ENCODE measurements around the gene HSD17B8. TPM values are rescaled to one million over a fixed set of nuclear protein-coding genes. Genes with fewer than 3 reads are reported as not detected.

Gene HSD17B8
- total RNA-seq, 2 experiments from 2014 or later: 8.6 to 10.5 TPM

DNA sequence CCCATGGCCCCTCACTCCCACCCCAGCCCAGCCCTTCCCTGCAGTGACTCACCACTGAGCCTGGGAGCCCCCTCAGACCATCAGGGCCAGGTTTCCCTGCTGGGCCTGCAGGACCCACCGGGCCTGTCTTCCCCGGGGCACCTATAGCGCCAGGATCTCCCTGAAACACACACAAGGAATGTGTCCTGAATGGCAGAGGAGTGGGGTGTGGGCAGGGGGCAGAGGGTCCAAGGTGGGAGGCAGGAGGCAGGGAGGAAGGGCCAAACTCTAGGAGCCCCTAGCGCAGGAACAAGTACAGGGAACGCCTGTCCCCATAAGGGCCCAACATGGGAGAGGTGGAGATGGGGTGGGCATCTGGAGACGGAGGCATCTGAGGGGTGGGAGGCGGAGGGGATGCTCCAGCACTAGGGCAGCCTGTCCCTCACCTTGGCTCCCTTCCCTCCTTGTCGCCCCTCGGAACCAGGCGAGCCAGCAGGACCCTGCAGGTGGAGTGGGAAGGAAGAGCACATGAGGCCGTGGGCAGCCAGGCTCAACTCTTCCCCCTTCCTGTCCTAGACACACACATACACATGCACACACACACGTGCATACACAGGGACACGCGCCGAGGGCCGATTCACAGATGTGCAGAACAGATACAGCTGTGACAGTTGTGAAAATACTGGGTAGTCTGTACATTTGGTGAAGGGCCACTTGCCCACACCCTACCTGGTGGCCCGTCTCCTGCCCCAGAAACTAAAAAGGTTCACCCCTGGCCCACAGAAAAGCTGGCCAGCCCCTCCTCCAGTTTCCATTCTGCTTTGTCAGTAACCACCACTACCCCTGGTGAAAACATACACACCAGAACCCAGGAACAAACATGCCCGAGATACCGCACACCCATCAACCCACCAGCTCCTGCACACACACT lies 36.8 kb upstream of the HSD17B8 start:
- H3K4me1 ChIP-seq (ENCODE audit: insufficient read depth, low read length): no peaks in the 10 kb centered on the region
- H3K9me3 ChIP-seq (ENCODE audit: control insufficient read depth in 1 of 2, insufficient read depth in 1 of 2, low read length in 2 of 2): no peaks in the 10 kb centered on the region
- no peaks in the 10 kb centered on the region for H3K4me1 Mint-ChIP-seq (ENCODE audit: low read depth)
- no peak overlapping the region for H3K27ac ChIP-seq (ENCODE audit: low read depth in 1 of 2, low read length in 2 of 2)
- H3K4me3 Mint-ChIP-seq: no peak overlapping the region
- no peak overlapping the region for H3K27ac Mint-ChIP-seq
- H3K27me3 ChIP-seq (ENCODE audit: control insufficient read depth in 1 of 2, insufficient read depth in 2 of 2, low read length in 2 of 2): no peaks in the 10 kb centered on the region
- no peaks in the 10 kb centered on the region for H3K36me3 ChIP-seq (ENCODE audit: insufficient read depth, low read length)
- CTCF ChIA-PET: interaction anchor here (0.9 kb wide), 1 partner anchor 183 kb away, joined by 3 read pairs; no protein-coding TSS in a partner anchor
- no peak overlapping the region for H3K4me3 ChIP-seq (ENCODE audit: low read length)
- TF ChIP-seq, protein P1, sequence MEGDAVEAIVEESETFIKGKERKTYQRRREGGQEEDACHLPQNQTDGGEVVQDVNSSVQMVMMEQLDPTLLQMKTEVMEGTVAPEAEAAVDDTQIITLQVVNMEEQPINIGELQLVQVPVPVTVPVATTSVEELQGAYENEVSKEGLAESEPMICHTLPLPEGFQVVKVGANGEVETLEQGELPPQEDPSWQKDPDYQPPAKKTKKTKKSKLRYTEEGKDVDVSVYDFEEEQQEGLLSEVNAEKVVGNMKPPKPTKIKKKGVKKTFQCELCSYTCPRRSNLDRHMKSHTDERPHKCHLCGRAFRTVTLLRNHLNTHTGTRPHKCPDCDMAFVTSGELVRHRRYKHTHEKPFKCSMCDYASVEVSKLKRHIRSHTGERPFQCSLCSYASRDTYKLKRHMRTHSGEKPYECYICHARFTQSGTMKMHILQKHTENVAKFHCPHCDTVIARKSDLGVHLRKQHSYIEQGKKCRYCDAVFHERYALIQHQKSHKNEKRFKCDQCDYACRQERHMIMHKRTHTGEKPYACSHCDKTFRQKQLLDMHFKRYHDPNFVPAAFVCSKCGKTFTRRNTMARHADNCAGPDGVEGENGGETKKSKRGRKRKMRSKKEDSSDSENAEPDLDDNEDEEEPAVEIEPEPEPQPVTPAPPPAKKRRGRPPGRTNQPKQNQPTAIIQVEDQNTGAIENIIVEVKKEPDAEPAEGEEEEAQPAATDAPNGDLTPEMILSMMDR (IDR thresholded peaks at IDR 0.05): no peak
- ATAC-seq (ENCODE audit: poor library complexity) (no peak), DNase-seq (no peak)
- POLR2A ChIA-PET: interaction anchor here (0.6 kb wide), 1 partner anchor 1513 kb away, joined by 3 read pairs; no protein-coding TSS in a partner anchor
- intact Hi-C loops (cut with DNase I, micrococcal nuclease): no loop called here
- H3K36me3 Mint-ChIP-seq (ENCODE audit: low read depth): no peaks in the 10 kb centered on the region
- H3K27me3 Mint-ChIP-seq: no peaks in the 10 kb centered on the region
- no peaks in the 10 kb centered on the region for H3K9me3 Mint-ChIP-seq

DNA sequence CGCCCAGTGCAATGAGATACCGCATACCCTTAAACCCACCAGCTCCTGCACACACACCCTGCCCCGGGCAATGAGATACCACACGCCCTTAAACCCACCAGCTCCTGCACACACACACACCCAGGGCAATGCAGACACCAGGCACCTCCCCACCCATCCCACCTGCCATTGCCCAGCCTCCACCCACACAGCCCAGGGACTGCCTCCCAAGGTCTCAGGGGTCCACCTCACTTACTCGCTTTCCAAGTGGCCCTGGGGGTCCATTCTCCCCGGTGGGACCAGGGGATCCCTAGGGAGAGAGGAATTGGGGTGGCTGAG lies 36.2 kb upstream of the HSD17B8 start:
- TF ChIP-seq, protein P1 (IDR thresholded peaks at IDR 0.05): no peak
- ChIA-PET CTCF (no interaction called here), POLR2A (no interaction called here)
- intact Hi-C loops (cut with DNase I, micrococcal nuclease): no loop called here
- no peak for ATAC-seq (ENCODE audit: poor library complexity)
- Mint-ChIP-seq H3K36me3 (ENCODE audit: low read depth) (no peaks in the 10 kb centered on the region), H3K9me3 (no peaks in the 10 kb centered on the region), H3K4me3 (no peak overlapping the region), H3K4me1 (ENCODE audit: low read depth) (no peaks in the 10 kb centered on the region), H3K27ac (no peak overlapping the region), H3K27me3 (no peaks in the 10 kb centered on the region)
- no peak overlapping the region for H3K27ac ChIP-seq (ENCODE audit: low read depth in 1 of 2, low read length in 2 of 2)
- H3K36me3 ChIP-seq (ENCODE audit: insufficient read depth, low read length): no peaks in the 10 kb centered on the region
- no peaks in the 10 kb centered on the region for H3K9me3 ChIP-seq (ENCODE audit: control insufficient read depth in 1 of 2, insufficient read depth in 1 of 2, low read length in 2 of 2)
- H3K4me3 ChIP-seq (ENCODE audit: low read length): no peak overlapping the region
- no peaks in the 10 kb centered on the region for H3K4me1 ChIP-seq (ENCODE audit: insufficient read depth, low read length)
- peaks cover 0 to 3% of the 10 kb centered on the region in 2 experiments for H3K27me3 ChIP-seq (ENCODE audit: control insufficient read depth in 1 of 2, insufficient read depth in 2 of 2, low read length in 2 of 2)
- no peak for DNase-seq

DNA sequence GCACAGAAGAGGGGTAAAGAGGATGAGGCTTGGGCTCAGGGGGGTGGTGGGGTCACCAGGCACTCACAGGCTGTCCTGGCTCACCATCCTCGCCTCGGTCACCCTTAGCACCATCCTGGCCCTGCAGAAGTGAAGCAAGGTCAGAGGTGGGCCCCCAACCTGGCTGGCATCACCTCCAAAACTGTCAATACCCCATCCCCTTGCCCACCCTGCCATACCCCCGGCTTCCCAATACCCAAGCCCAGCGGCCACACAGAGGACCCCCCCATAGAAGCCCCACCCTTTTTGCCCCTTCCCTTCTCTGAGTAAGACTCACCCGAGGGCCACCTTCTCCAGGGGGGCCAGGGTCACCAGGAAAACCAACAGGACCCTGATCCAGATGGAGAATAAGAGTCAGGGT lies 35.8 kb upstream of the HSD17B8 start:
- DNase-seq (no peak), ATAC-seq (ENCODE audit: poor library complexity) (no peak)
- H3K27ac Mint-ChIP-seq: no peak overlapping the region
- H3K36me3 Mint-ChIP-seq (ENCODE audit: low read depth): no peaks in the 10 kb centered on the region
- H3K9me3 Mint-ChIP-seq: no peaks in the 10 kb centered on the region
- POLR2A ChIA-PET: no interaction called here
- no peaks in the 10 kb centered on the region for H3K27me3 Mint-ChIP-seq
- Histone ChIP-seq H3K4me1 (ENCODE audit: insufficient read depth, low read length) (no peaks in the 10 kb centered on the region), H3K36me3 (ENCODE audit: insufficient read depth, low read length) (no peaks in the 10 kb centered on the region), H3K4me3 (ENCODE audit: low read length) (no peak overlapping the region), H3K27me3 (ENCODE audit: control insufficient read depth in 1 of 2, insufficient read depth in 2 of 2, low read length in 2 of 2) (peaks cover 0 to 3% of the 10 kb centered on the region in 2 experiments), H3K9me3 (ENCODE audit: control insufficient read depth in 1 of 2, insufficient read depth in 1 of 2, low read length in 2 of 2) (no peaks in the 10 kb centered on the region), H3K27ac (ENCODE audit: low read depth in 1 of 2, low read length in 2 of 2) (no peak overlapping the region)
- CTCF ChIA-PET: no interaction called here
- no peak overlapping the region for H3K4me3 Mint-ChIP-seq
- intact Hi-C loops (cut with DNase I, micrococcal nuclease): no loop called here
- TF ChIP-seq, protein P1 (IDR thresholded peaks at IDR 0.05): no peak
- H3K4me1 Mint-ChIP-seq (ENCODE audit: low read depth): no peaks in the 10 kb centered on the region

All from CD4-positive, alpha-beta T cell (primary cell).